ENCODE measurements around the gene HMGB3. TPM values are rescaled to one million over a fixed set of nuclear protein-coding genes. Genes with fewer than 3 reads are reported as not detected.

The HMGB3 gene
- total RNA-seq, 2 experiments from 2014 or later: 4.0 to 5.4 TPM

- no peaks in the 10 kb centered on the region for H3K9me3 Mint-ChIP-seq
- no peaks in the 10 kb centered on the region for H3K36me3 ChIP-seq (ENCODE audit: insufficient read depth, low read length)
- no peaks in the 10 kb centered on the region for H3K4me1 ChIP-seq (ENCODE audit: insufficient read depth, low read length)
- H3K27ac Mint-ChIP-seq: no peak overlapping the region
- H3K4me3 Mint-ChIP-seq: no peak overlapping the region
- peaks cover 0 to 4% of the 10 kb centered on the region in 2 experiments for H3K9me3 ChIP-seq (ENCODE audit: control insufficient read depth in 1 of 2, insufficient read depth in 1 of 2, low read length in 2 of 2)
- no peak for ATAC-seq (ENCODE audit: poor library complexity)
- no peak for TF ChIP-seq CTCF (IDR thresholded peaks at IDR 0.05)
- no peaks in the 10 kb centered on the region for H3K27me3 Mint-ChIP-seq
- no peaks in the 10 kb centered on the region for H3K27me3 ChIP-seq (ENCODE audit: control insufficient read depth in 1 of 2, insufficient read depth in 2 of 2, low read length in 2 of 2)
- ChIA-PET POLR2A (no interaction called here), CTCF (no interaction called here)
- H3K36me3 Mint-ChIP-seq (ENCODE audit: low read depth): no peaks in the 10 kb centered on the region
- intact Hi-C loops (cut with DNase I, micrococcal nuclease): no loop called here
- DNase-seq: no peak
- no peak overlapping the region for H3K4me3 ChIP-seq (ENCODE audit: low read length)
- H3K4me1 Mint-ChIP-seq (ENCODE audit: low read depth): no peaks in the 10 kb centered on the region
- H3K27ac ChIP-seq (ENCODE audit: low read depth in 1 of 2, low read length in 2 of 2): no peak overlapping the region
Observed at GRCh38 chrX:150941580-150941979, 41.6 kb upstream of the HMGB3 start.

- Mint-ChIP-seq H3K27ac (no peak overlapping the region), H3K27me3 (peaks cover 6% of the 10 kb centered on the region), H3K36me3 (ENCODE audit: low read depth) (no peaks in the 10 kb centered on the region), H3K9me3 (no peaks in the 10 kb centered on the region), H3K4me1 (ENCODE audit: low read depth) (no peaks in the 10 kb centered on the region), H3K4me3 (no peak overlapping the region)
- no peak overlapping the region for H3K4me3 ChIP-seq (ENCODE audit: low read length)
- intact Hi-C loops (cut with DNase I, micrococcal nuclease): no loop called here
- no peaks in the 10 kb centered on the region for H3K36me3 ChIP-seq (ENCODE audit: insufficient read depth, low read length)
- no peak for DNase-seq
- no peak for ATAC-seq (ENCODE audit: poor library complexity)
- no peaks in the 10 kb centered on the region for H3K9me3 ChIP-seq (ENCODE audit: control insufficient read depth in 1 of 2, insufficient read depth in 1 of 2, low read length in 2 of 2)
- no peaks in the 10 kb centered on the region for H3K27me3 ChIP-seq (ENCODE audit: control insufficient read depth in 1 of 2, insufficient read depth in 2 of 2, low read length in 2 of 2)
- no peak overlapping the region for H3K27ac ChIP-seq (ENCODE audit: low read depth in 1 of 2, low read length in 2 of 2)
- POLR2A ChIA-PET: no interaction called here
- H3K4me1 ChIP-seq (ENCODE audit: insufficient read depth, low read length): no peaks in the 10 kb centered on the region
- CTCF ChIA-PET: no interaction called here
- no peak for TF ChIP-seq CTCF (IDR thresholded peaks at IDR 0.05)
Observed at GRCh38 chrX:150942942-150943594, 40.1 kb upstream of the HMGB3 start.

- no peaks in the 10 kb centered on the region for H3K36me3 ChIP-seq (ENCODE audit: insufficient read depth, low read length)
- no peaks in the 10 kb centered on the region for H3K4me1 ChIP-seq (ENCODE audit: insufficient read depth, low read length)
- H3K27me3 Mint-ChIP-seq: peaks cover 6% of the 10 kb centered on the region
- no peaks in the 10 kb centered on the region for H3K4me1 Mint-ChIP-seq (ENCODE audit: low read depth)
- POLR2A ChIA-PET: no interaction called here
- DNase-seq: no peak
- no peak overlapping the region for H3K27ac Mint-ChIP-seq
- H3K27me3 ChIP-seq (ENCODE audit: control insufficient read depth in 1 of 2, insufficient read depth in 2 of 2, low read length in 2 of 2): no peaks in the 10 kb centered on the region
- CTCF ChIA-PET: no interaction called here
- H3K4me3 Mint-ChIP-seq: no peak overlapping the region
- H3K27ac ChIP-seq (ENCODE audit: low read depth in 1 of 2, low read length in 2 of 2): no peak overlapping the region
- no peaks in the 10 kb centered on the region for H3K9me3 ChIP-seq (ENCODE audit: control insufficient read depth in 1 of 2, insufficient read depth in 1 of 2, low read length in 2 of 2)
- H3K4me3 ChIP-seq (ENCODE audit: low read length): no peak overlapping the region
- TF ChIP-seq CTCF (IDR thresholded peaks at IDR 0.05): no peak
- no peak for ATAC-seq (ENCODE audit: poor library complexity)
- intact Hi-C loops (cut with DNase I, micrococcal nuclease): no loop called here
- H3K9me3 Mint-ChIP-seq: no peaks in the 10 kb centered on the region
- no peaks in the 10 kb centered on the region for H3K36me3 Mint-ChIP-seq (ENCODE audit: low read depth)
Observed at GRCh38 chrX:150944233-150944632, 38.9 kb upstream of the HMGB3 start.

Measured in CD4-positive, alpha-beta T cell (primary cell).